ENCODE data around the gene TMEM120A.
"Not testable (repeated sequence)": the region's sequence is repeated elsewhere in the genome, so short reads cannot be mapped to it uniquely, and the experiment has no call there.

DNA sequence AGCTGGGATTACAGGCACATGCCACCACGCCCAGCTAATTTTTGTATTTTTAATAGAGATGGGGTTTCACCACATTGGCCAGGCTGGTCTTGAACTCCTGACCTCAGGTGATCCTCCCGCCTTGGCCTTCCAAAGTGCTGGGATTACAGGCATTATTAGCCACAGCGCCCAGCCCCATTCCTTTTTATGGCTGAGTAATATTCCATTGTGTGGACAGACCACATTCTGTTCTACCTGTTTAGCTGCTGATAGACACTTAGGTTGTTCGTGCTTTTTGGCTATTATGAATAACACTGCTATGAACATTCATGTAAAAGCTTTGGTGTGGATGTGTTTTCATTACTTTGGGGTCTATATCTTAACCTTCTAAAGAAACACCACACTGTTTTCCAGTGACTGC is 24.1 kb upstream of the TMEM120A start:
- TF ChIP-seq, protein P1, sequence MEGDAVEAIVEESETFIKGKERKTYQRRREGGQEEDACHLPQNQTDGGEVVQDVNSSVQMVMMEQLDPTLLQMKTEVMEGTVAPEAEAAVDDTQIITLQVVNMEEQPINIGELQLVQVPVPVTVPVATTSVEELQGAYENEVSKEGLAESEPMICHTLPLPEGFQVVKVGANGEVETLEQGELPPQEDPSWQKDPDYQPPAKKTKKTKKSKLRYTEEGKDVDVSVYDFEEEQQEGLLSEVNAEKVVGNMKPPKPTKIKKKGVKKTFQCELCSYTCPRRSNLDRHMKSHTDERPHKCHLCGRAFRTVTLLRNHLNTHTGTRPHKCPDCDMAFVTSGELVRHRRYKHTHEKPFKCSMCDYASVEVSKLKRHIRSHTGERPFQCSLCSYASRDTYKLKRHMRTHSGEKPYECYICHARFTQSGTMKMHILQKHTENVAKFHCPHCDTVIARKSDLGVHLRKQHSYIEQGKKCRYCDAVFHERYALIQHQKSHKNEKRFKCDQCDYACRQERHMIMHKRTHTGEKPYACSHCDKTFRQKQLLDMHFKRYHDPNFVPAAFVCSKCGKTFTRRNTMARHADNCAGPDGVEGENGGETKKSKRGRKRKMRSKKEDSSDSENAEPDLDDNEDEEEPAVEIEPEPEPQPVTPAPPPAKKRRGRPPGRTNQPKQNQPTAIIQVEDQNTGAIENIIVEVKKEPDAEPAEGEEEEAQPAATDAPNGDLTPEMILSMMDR (IDR thresholded peaks at IDR 0.05), result not testable (repeated sequence)
- not testable (repeated sequence) for TF ChIP-seq POLR2A (IDR thresholded peaks at IDR 0.05)
